Measurements from ENCODE around the gene ABL2. TPM values are rescaled to one million over a fixed set of nuclear protein-coding genes. Genes with fewer than 3 reads are reported as not detected.

The ABL2 gene
- total RNA-seq, 1 experiment from 2014 or later: 18.3 TPM

- H3K27me3 Mint-ChIP-seq (ENCODE audit: low read depth): no peaks in the 10 kb centered on the region
- peaks cover 28% of the 10 kb centered on the region for H3K4me1 Mint-ChIP-seq
- H3K36me3 Mint-ChIP-seq: peaks cover 7% of the 10 kb centered on the region; the same call in 1 of the 2 replicates
- peak; percentile 42 for DNase-seq (ENCODE audit: low spot score)
- ChIA-PET CTCF (interaction anchor here (0.7 to 1.4 kb wide), 7 partner anchors 23 to 728 kb away, joined by 3 to 7 read pairs (median 3); partner anchors contain the start of gene SOAT1), POLR2A (interaction anchor here (0.6 to 1.0 kb wide), 3 partner anchors 112 to 732 kb away, joined by 3 to 4 read pairs (median 3); partner anchors contain the start of gene SOAT1)
- no peaks in the 10 kb centered on the region for H3K9me3 Mint-ChIP-seq
- H3K27ac Mint-ChIP-seq: no peak overlapping the region
- peak; percentile 13 for ATAC-seq
- TF ChIP-seq, protein P1, sequence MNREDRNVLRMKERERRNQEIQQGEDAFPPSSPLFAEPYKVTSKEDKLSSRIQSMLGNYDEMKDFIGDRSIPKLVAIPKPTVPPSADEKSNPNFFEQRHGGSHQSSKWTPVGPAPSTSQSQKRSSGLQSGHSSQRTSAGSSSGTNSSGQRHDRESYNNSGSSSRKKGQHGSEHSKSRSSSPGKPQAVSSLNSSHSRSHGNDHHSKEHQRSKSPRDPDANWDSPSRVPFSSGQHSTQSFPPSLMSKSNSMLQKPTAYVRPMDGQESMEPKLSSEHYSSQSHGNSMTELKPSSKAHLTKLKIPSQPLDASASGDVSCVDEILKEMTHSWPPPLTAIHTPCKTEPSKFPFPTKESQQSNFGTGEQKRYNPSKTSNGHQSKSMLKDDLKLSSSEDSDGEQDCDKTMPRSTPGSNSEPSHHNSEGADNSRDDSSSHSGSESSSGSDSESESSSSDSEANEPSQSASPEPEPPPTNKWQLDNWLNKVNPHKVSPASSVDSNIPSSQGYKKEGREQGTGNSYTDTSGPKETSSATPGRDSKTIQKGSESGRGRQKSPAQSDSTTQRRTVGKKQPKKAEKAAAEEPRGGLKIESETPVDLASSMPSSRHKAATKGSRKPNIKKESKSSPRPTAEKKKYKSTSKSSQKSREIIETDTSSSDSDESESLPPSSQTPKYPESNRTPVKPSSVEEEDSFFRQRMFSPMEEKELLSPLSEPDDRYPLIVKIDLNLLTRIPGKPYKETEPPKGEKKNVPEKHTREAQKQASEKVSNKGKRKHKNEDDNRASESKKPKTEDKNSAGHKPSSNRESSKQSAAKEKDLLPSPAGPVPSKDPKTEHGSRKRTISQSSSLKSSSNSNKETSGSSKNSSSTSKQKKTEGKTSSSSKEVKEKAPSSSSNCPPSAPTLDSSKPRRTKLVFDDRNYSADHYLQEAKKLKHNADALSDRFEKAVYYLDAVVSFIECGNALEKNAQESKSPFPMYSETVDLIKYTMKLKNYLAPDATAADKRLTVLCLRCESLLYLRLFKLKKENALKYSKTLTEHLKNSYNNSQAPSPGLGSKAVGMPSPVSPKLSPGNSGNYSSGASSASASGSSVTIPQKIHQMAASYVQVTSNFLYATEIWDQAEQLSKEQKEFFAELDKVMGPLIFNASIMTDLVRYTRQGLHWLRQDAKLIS (CRISPR knock-in tag; IDR thresholded peaks at IDR 0.05; ENCODE audit: borderline replicate concordance): no peak
- TF ChIP-seq MAX (CRISPR knock-in tag; IDR thresholded peaks at IDR 0.05): peak; percentile 58; the same call in 1 of the 2 replicates
- TF ChIP-seq, protein P2, sequence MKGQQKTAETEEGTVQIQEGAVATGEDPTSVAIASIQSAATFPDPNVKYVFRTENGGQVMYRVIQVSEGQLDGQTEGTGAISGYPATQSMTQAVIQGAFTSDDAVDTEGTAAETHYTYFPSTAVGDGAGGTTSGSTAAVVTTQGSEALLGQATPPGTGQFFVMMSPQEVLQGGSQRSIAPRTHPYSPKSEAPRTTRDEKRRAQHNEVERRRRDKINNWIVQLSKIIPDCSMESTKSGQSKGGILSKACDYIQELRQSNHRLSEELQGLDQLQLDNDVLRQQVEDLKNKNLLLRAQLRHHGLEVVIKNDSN (CRISPR knock-in tag; IDR thresholded peaks at IDR 0.05): peak; percentile 84
- no peak for TF ChIP-seq RELA (CRISPR knock-in tag; IDR thresholded peaks at IDR 0.05; ENCODE audit: borderline replicate concordance)
- TF ChIP-seq FOXJ3 (CRISPR knock-in tag; IDR thresholded peaks at IDR 0.05; ENCODE audit: borderline replicate concordance): no peak
- no peak for TF ChIP-seq MXD4 (CRISPR knock-in tag; IDR thresholded peaks at IDR 0.05; ENCODE audit: borderline replicate concordance)
- TF ChIP-seq USF2 (CRISPR knock-in tag; IDR thresholded peaks at IDR 0.05): peak; percentile 74
- no peak for TF ChIP-seq MLX (CRISPR knock-in tag; IDR thresholded peaks at IDR 0.05)
- no peak for TF ChIP-seq SMAD3 (CRISPR knock-in tag; IDR thresholded peaks at IDR 0.05; ENCODE audit: borderline replicate concordance)
- no peak for TF ChIP-seq ETV6 (CRISPR knock-in tag; IDR thresholded peaks at IDR 0.05)
- TF ChIP-seq, protein P3, sequence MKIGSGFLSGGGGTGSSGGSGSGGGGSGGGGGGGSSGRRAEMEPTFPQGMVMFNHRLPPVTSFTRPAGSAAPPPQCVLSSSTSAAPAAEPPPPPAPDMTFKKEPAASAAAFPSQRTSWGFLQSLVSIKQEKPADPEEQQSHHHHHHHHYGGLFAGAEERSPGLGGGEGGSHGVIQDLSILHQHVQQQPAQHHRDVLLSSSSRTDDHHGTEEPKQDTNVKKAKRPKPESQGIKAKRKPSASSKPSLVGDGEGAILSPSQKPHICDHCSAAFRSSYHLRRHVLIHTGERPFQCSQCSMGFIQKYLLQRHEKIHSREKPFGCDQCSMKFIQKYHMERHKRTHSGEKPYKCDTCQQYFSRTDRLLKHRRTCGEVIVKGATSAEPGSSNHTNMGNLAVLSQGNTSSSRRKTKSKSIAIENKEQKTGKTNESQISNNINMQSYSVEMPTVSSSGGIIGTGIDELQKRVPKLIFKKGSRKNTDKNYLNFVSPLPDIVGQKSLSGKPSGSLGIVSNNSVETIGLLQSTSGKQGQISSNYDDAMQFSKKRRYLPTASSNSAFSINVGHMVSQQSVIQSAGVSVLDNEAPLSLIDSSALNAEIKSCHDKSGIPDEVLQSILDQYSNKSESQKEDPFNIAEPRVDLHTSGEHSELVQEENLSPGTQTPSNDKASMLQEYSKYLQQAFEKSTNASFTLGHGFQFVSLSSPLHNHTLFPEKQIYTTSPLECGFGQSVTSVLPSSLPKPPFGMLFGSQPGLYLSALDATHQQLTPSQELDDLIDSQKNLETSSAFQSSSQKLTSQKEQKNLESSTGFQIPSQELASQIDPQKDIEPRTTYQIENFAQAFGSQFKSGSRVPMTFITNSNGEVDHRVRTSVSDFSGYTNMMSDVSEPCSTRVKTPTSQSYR (CRISPR knock-in tag; IDR thresholded peaks at IDR 0.05): no peak
- TF ChIP-seq, protein P4, sequence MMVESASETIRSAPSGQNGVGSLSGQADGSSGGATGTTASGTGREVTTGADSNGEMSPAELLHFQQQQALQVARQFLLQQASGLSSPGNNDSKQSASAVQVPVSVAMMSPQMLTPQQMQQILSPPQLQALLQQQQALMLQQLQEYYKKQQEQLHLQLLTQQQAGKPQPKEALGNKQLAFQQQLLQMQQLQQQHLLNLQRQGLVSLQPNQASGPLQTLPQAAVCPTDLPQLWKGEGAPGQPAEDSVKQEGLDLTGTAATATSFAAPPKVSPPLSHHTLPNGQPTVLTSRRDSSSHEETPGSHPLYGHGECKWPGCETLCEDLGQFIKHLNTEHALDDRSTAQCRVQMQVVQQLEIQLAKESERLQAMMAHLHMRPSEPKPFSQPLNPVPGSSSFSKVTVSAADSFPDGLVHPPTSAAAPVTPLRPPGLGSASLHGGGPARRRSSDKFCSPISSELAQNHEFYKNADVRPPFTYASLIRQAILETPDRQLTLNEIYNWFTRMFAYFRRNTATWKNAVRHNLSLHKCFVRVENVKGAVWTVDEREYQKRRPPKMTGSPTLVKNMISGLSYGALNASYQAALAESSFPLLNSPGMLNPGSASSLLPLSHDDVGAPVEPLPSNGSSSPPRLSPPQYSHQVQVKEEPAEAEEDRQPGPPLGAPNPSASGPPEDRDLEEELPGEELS (CRISPR knock-in tag; IDR thresholded peaks at IDR 0.05): 0 out of 2 replicates have a peak, but pooled peaks have one; percentile 4
- 0 out of 2 replicates have a peak, but pooled peaks have one; percentile 14 for TF ChIP-seq FOXK1 (CRISPR knock-in tag; IDR thresholded peaks at IDR 0.05)
- TF ChIP-seq NR1H2 (CRISPR knock-in tag; IDR thresholded peaks at IDR 0.05): no peak
- TF ChIP-seq ZNF219 (CRISPR knock-in tag; IDR thresholded peaks at IDR 0.05; ENCODE audit: borderline replicate concordance): 0 out of 2 replicates have a peak, but pooled peaks have one; percentile 40
- TF ChIP-seq, protein P5, sequence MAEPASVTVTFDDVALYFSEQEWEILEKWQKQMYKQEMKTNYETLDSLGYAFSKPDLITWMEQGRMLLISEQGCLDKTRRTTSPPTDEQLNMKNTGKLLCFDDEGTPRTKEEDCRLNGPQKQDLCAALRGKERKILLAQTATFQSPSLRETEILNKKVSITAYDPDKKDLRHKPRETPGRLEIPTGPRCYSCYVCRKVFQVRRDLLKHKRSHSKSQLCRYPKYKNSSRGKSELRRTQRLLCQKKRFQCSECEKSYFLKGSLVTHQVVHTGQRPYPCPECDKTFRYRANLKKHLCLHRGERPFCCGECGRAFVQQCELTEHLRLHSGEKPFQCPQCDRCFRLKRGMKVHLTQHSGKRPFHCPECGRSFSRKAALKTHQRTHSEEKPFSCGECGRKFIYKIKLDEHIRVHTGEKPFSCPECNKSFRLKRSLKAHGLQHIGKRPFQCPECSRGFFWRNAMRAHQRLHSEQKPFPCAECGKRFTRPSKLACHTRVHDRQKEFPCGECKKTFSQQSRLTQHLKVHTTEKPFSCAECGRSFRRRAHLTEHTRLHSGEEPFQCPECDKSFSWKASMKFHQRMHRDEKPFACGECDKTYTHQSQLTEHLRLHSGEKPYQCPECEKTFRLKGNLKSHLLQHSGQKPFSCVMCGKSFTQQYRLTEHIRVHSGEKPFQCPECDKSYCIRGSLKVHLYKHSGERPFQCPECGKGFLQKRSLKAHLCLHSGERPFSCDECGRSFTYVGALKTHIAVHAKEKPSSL (CRISPR knock-in tag; conservative IDR thresholded peaks at IDR 0.05): no peak
- no peak for TF ChIP-seq ATF1 (CRISPR knock-in tag; IDR thresholded peaks at IDR 0.05)
- H3K4me3 Mint-ChIP-seq: peak overlapping the region; percentile 89
Observed at GRCh38 chr1:179082333-179082998, 147.0 kb downstream of the ABL2 start.

Data from WTC11 (cell line).